Raji (cell line): Measurements from ENCODE around the gene DNPEP.

Experiments used
- POLR2A ChIP-seq: IDR thresholded peaks from 2 replicates; pipeline ENCODE4 v1.6.1; 2011; ENCODE audit warnings: low read depth, low read length, control low read depth; ENCODE audit not compliant: insufficient read depth

The DNPEP gene

DNA sequence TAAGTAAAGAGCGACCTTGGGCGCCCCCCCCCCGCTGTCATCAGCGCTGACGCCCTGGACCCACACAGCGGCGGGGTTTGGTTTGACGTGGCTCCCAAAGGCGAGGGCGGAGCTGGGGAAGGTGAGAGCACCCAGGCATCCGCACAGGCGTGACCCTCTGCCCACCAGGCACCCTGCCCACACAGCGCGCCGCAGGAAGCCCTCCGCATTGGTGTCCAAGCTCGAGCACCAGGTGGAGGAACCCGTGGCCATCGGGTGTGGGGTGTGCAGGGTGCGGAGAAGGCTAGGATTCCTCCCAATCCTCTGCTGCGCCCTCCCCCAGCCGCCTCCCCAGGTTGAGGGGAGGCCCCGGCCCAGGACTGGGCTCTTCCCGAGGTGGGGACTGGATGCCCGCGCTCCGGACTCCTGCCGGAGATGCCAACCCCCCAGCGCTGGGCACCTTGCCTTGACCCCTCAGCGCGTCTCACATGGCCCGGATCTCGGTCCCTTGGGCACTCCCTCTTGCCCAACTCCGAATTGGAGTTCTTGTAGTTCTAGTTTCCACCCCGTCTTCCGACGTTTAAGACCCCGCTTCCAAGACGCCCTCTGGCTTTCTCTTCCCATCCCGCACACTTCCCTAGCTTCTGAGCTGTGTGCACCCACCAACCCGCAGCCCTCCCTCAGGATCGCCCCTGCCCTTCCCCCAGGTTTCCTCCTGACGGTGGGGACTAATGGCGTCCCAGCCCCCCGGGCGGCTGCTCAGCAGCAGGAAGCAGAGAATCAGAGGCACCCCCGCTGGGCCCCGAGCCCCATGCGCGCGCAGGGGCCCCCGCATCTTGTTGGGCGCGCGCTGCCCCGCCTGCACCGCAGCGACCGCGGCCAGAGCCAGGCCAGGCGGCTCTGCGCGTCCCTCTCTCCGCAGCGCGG is 29.3 kb downstream of the DNPEP start:
- no peak for TF ChIP-seq POLR2A

DNA sequence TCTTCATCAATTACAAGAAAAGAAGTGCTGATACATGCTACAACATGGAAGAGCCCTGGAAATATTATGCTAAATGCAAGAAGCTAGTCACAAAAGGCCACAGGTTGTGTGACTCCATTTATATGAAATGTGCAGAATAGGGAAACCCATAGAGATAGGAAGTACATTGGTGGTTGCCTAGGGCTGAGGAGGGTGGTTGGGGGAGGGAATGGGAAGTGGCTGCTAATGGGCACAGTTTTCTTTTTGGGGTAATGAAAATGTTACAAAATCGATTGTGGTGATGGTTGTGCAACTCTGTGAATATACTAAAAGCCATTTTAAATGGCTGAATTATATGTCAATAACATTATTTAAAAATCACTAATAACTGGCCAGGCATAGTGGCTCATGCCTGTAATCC is 30.9 kb downstream of the DNPEP start:
- TF ChIP-seq POLR2A: no peak

DNA sequence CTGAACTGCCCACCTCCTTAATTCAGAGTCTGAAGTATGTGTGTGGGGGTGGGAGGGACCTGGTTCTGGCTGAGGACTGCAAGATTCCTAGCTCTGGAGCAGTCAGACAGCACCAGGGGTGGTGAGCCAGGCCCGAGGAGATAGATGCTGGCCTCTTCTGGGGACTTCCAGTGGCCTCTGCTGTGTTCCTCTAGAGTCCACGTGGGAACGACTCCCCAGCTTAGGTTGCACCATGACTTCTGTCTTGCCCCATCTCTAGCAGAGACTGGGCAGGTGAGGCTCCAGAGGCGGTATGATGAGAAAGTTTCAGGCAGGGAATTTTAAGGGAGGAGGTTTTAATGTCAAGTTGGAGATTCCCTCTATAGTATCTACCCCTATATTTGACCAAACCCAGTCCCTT is 33.1 kb downstream of the DNPEP start:
- TF ChIP-seq POLR2A: no peak

DNA sequence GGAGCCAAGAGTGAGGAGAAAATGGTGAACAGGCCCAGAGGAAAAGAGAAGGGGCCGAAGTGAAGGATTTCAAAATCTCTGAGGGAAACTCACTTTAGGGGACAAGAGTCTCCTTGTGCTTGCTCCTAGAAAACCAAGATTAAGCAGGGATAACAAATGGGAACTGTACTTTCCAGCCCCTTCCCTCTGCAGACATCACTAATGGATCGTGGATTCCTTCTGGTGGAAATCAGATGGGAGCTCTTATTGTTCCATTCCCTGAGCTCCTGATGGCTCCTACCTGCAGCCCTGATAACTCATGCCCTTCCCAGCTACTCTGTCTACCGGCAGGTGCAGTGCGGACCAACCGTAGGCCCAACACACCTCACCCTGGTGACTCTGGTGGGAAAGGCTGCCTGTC is 34.6 kb downstream of the DNPEP start:
- TF ChIP-seq POLR2A: no peak

DNA sequence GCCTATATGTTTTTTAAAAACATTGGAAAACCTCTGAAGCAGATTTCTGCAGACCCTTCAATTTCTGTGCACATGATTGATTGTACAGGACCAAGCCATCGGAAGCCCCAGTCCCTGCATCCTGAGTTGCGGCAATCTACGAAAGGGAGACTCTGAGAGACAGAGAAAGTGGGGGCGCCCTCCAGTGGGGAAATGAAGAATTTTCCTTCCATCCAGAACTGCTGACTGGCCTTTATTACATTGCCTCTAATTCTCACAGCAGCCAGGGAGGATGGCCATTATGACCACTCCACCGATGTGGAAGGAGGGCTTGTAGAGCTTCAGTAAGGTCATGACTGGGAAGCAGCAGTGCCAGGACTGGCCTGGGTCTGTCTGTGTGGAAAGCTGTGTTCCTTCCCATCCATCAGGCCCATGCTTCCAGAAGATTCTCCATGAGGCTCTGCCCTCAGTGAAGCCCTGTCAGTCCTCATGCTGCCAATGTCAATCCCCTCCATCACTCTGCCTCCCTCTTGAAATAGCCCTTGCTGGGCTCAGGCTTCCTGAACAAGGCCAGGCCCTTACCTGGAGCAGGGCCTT is 35.2 kb downstream of the DNPEP start:
- TF ChIP-seq POLR2A: no peak

DNA sequence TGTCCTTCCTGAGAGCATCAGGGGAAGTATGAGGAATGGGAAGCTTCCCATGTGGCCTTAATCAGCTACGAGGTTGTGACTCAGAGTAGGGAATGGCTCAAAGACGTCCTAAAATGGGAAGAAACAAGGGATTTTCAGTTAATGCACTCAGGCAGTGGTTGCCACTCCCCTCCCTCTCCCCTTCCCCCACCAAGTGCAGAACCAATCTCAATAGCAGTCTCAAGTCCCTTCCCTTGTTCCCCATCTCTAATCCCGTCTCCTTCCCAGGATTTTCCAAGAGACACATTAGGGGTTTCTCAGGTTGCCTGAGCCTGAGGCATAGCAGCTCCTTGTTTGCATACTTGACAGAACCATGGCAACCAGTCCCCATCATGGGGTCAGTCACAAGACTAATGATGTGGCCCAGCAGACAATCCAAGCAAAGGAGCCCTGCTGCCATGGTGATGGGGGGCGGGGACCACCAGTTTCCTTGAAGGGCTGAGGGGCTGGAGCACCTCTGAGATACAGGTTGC is 36.9 kb downstream of the DNPEP start:
- TF ChIP-seq POLR2A: no peak

DNA sequence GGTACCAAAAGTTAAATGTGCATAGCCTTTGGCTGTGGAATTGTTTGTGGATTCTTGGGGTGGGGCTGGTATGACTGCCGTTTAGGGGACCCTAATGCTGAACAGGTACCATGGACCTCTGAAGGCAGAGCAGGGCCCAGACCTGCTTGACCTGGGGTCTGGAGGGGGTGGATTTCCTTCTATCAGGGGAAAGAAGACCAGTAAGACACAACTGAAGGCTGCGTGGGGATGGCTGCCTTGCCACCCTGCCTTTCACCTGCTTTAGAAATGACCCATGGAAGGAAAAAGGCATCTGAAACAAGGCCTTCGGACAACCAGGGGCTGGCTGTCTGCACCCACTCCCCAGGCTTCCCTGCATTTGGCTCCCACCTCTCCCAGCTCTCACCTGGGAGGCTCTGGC is 37.5 kb downstream of the DNPEP start:
- TF ChIP-seq POLR2A: no peak

DNA sequence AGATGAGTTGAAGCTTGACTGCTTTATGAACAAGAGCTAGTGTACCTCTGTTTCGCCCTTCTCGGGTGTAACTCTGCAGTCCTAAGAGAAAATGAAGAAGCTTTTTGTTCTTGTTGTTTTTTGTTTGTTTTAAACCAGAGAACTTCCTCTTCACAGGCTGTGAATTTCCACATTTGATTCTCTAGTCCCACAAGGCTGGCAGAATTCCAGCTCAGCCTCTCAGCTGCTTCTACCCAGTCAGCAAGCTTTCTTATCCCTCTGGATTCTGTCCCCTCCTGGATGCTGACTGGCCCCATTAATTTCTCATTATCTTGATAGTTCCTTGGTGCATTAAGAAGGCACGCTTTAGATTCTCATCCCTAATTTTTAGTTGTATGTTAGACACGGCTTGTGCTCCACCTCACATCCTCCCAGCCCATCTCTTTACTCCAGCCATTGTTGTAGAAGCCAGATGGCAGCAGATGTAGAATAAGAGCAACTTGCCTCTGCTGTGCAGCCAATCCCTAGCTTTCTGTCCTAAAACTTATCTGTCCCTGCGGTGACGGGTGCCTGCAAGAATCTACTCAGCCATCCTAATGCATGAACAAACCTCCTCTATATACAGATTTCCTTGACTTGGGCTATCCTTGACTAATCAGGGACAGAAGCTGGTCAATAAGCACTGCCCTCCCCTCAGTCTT is 42.8 kb downstream of the DNPEP start:
- no peak for TF ChIP-seq POLR2A

DNA sequence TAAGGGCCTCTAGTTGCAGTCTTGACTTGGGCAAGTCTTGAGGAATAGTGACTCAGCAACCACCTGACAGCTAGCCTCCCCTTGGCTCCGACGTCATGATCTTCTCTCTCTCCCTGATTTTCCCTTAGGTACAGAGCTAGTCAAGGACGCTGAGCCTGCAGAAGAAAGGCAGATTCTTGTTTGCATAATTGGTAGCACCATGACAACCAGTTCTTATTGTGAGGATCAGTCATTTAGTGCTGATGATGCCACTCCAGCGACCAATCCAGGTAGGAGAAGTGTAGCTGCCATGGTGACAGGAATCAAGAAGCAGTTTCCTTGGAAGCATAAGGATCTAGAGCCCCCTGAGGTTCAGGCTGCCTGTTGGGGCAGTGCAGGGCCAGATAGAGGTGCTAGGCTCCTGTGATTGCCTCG is 52.3 kb downstream of the DNPEP start:
- TF ChIP-seq POLR2A: no peak

DNA sequence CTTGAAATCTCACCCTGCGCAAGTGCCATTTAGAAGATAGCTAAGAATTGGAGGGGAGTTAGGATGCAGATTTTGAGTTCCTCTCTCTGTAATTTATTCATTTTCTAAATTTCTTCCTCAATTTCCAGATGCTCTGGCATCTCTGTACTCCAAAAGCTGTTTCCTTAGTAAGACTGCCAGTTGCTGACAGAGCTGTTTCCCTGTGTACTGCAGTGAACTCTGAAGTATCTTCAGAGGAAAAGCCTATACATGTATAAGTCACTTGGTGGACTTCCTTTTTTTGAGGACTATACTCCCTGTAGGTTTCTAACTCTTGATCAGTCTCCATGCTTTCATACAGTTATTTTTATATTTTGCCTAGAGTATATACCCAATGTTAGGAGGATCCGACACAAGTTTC is 53.6 kb downstream of the DNPEP start:
- TF ChIP-seq POLR2A: no peak

DNA sequence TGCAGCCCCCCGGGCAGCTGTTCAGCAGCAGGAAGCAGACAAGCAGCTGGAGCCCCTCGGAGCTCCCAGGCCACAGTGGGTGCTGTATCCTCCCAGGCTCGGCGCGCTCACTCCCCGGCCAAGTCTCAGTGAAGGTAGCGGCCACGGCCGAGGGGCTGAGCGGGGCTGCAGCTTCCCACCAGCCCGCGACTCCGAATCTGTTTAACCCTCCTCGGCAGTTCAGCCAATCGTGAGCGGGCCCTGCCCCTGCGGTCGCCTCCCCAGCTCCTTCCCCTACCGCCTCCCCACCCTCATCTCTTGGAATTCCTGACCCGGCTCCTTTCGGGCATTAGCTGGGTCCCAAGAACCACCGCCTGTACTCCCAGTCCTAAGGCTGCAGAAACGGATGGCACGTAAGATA is 55.2 kb downstream of the DNPEP start, which contains the start of gene RESP18:
RESP18 (minus strand) TSS at position 203 of the 400 bp plus-strand sequence.
- no peak for TF ChIP-seq POLR2A

DNA sequence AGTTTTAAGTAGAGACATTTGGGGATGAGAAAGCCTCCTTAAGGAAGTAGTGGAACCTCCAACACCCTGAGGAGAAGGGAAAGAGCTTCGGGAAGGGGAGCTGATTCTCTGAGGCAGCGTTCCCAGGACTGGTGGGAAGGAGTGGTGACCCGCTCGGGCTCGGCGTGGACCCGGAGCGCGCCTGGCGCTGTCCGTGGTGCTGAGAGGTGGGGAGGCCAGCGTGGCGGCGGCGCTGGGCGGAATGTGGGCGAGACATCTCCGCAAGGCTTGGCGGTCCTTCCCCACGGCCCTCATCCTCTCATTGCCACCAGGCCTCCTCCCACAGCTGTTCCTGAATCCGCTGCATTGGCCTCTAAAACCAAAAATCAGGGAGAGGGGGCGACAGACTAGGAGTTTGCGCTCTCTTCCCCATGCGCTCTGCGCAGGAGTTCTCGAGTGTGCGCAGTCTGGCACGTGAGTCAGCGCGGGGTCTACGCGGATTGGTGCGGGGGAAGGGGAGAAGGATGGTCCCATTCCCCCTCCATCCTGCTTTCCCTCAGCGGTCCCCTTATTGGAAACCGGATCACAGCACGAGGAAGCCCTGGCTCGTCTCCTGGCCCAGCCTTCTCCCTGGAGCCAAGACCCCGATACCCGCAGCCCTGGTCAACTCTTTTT is 56.0 kb downstream of the DNPEP start:
- TF ChIP-seq POLR2A: no peak

DNA sequence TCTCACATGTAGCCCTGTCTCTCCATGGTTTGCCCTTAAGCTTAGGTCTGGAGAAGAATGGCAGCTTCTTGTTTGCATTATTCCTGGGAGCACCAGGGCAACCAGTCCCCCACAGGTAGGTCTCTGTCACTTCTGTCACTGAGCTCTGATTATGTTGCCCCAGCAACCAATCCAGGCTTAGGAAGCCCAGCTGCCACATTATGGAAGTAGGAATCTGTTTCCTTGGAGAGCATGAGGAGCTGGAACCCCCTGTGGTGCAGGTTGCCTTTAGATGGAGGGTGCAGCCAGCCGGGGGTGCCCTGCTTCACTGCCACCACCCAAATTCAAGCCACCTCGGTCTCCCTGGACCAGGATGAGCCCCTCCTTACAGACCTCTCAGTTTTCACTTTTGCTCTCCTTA is 60.0 kb downstream of the DNPEP start:
- TF ChIP-seq POLR2A: no peak

DNA sequence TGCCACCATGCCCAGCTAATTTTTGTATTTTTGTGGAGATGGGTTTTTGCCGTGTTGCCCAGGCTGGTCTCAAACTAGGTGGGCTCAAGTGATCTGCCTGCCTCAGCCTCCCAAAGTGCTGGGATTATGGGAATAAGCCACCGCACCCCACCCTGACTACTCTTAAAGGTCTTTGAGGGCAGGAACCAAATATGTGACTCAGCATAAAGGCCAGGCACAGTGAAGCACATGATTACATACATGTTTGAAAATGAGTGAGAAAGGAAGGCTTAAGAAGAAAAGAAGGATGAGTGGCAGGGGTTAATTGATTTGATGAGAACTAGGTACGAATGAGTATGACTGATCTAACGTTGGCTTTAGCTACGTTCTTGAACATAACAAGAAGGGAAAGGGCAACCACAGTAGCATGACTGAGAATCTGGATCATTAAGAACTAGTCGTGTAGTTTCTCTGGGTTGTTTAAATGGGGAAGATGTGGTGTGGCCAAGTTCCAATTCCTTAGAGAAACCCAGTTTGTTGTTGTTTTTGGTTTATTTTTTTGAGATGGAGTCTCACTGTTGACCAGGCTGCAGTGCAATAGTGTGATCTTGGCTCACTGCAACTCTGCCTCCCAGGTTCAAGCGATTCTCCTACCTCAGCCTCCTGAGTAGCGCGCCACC is 61.9 kb downstream of the DNPEP start:
- no peak for TF ChIP-seq POLR2A

DNA sequence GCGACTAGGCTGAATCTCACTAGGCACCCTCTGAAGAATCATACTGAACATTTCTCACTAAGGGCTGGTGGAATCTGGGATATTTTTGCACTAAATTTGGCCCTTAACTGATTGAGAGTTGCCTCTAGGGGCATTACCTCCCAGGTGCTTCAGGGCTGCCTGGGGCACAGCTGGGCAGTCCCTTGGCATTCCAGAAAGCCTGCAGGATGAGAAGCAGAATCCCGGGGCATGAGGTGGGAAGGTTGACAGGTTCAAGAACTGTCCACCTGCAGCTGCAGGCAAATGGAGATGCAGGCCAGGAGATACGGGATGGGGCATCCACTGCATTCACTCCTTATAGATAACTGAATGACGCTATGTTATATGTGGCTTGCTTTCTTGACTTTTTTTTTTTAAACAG is 62.6 kb downstream of the DNPEP start:
- TF ChIP-seq POLR2A: no peak
